ENCODE results near the gene ZNF3.

Gene ZNF3

DNA sequence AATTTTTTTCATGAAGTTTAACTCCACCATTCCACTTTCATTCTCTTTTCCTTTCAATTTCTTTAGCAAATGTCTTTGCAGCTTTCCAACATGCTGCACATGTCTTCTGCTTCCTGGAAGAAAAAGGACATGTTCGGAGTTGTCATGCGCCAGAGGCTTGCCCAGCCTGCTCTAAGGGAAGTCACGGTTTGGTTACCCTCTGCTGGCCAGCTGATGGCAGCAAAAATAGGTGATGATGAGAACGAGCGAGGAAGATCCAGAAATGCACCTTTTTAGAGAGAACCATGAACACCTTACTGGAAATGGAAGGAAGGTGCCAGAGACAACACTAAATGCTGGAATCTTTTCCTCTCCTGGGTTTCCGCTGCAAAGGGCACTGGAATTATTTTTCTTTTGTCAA is 36.8 kb downstream of the ZNF3 start:
- DNase-seq: no peak

DNA sequence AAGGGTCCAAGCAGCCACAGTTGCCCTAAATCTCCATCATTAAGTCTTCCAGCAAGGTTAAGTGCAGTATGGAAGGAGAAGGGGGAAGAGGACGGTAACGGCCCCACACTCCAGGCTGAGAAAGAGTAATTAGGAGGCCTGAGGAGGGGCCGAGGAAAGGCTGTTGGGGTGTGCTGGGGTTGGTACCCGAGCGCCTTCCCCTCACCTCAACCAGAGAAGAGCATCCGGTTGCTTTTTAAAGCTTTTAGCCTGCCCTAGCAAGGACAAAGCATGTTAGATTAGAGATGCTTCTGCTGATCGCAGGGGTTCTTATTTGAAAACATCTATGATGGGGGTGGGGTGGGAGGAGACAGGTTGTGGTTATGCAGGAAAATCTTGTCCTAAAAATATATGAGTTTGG is 40.9 kb downstream of the ZNF3 start:
- DNase-seq: no peak

DNA sequence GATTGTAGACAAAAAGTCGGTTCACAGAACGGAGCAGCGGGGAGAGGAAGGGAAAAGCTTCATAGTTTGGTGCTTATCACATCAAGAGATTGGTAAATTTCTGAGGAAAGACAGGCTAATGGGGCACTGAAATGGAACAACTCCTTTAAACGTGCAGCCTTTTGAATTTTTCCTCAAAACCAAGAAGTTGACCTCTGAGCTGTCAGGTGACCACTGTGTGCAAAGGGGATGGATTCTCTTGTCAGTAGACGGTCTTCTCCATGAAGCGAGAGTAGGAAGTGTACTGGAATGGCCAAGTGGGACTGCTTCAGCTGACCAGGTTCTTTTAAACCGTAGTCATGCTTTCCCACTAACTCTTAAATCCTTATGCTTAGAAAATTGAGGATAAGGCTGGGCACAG is 43.2 kb downstream of the ZNF3 start:
- no peak for DNase-seq

DNA sequence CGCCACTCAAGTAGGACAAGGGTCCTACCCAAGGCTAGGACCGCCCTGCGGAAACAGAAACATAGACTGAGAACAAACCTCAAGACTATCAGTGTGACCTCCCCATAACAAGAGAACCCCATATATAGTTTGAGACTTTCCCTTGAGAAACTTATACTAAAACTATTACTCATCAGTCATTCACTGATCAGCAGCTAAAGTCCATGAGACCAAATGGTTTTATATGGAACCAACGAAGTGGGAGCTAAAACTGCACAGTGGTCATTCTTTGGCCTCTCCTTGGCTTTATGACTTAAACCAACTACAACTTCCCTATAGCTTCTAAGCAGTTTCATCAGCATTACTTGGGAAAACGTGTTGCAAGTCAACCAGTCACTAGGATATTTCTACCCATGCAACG is 45.6 kb downstream of the ZNF3 start:
- DNase-seq: no peak

DNA sequence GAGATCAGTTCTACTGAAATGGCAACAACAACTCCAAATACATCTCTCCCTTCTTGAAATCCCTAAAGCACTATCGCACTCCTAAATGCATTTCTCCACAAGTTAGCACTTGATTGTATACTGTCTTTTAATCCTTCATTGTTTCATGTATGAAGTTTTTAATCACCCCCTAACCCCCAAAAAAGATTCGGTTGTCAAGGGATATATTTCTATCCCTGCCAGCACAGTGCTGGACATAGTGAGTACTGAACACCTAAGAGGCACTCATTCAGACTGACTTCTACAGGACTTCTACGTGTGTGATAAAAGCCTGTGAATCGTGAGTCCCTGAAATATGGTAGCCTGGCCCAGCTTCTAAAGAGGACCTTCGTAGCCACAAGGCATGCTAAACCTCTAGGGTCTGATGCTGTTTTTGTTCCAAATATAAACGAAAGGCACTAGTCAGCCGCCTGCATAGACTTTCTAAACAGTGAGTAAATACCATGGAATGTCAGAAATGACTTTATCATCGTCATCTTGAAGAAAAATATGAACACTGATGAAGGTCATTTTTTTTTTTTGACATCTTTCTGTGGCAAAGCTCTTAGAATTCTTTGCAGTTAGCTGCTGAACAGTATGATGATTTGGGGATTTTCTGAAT is 46.5 kb downstream of the ZNF3 start:
- no peak for DNase-seq

DNA sequence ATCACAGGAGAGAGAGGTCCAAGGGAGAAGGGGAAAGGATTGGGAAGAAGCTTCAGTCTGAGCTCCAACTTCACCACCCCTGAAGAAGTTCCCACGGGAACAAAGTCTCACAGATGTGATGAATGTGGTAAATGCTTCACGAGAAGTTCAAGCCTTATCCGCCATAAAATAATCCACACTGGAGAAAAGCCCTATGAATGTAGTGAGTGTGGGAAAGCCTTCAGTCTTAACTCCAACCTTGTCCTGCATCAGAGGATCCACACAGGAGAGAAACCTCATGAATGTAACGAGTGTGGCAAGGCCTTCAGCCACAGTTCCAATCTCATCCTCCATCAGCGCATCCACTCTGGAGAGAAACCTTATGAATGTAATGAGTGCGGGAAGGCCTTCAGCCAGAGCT is 48.0 kb downstream of the ZNF3 start:
- DNase-seq: no peak

DNA sequence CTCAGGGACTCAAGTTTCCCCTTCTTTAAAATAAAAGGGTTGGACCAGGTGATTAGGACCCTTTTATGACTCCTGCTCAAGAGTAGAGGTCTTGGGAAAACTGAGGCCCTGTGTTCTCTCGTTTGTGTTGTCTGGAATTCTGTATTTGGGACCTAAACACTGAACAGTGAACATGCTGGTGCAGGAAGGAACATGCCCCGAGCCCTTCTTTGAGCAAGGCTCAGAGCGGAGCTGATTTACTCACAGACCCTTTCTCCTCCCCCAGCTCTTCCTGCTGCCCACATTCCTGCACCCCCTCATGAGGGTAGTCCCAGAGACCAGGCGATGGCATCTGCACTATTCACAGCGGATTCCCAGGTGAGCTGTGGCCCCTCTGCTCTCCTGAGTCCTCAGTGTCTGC is 51.9 kb downstream of the ZNF3 start:
- DNase-seq: no peak

DNA sequence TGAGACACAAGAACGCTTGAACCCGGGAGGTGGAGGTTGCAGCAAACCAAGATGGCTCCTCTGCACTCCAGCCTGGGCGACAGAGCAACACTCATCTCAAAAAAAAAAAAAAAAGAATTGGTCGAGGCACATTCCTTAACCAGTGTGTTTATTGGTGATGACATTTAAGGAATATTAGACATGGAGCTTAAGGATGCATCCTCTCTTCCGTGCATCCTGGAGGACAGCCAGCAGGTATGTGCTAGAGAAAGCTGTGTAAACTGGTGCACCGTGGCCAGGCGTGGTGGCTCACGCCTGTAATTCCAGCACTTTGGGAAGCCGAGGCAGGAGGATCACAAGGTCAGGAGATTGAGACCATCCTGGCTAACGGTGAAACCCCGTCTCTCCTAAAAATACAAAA is 54.3 kb downstream of the ZNF3 start:
- DNase-seq: no peak

DNA sequence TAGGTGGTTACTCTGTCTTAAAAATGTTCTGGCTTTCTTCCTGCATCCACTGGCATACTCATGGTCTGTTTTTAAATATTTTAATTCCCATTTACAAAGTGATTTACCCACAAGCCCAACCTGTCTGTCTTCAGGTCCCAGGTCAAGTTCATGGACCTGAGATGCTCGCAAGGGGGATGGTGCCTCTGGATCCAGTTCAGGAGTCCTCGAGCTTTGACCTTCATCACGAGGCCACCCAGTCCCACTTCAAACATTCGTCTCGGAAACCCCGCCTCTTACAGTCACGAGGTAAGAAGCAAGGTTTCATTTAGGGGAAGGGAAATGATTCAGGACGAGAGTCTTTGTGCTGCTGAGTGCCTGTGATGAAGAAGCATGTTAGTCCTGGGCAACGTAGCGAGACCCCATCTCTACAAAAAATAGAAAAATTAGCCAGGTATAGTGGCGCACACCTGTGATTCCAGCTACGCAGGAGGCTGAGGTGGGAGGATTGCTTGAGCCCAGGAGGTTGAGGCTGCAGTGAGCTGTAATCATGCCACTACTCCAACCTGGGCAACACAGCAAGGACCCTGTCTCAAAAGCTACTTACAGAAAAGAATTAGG is 57.4 kb downstream of the ZNF3 start:
- no peak for DNase-seq

DNA sequence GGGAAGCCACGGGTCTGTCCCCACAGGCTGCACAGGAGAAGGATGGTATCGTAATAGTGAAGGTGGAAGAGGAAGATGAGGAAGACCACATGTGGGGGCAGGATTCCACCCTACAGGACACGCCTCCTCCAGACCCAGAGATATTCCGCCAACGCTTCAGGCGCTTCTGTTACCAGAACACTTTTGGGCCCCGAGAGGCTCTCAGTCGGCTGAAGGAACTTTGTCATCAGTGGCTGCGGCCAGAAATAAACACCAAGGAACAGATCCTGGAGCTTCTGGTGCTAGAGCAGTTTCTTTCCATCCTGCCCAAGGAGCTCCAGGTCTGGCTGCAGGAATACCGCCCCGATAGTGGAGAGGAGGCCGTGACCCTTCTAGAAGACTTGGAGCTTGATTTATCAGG is 58.0 kb downstream of the ZNF3 start:
- no peak for DNase-seq

DNA sequence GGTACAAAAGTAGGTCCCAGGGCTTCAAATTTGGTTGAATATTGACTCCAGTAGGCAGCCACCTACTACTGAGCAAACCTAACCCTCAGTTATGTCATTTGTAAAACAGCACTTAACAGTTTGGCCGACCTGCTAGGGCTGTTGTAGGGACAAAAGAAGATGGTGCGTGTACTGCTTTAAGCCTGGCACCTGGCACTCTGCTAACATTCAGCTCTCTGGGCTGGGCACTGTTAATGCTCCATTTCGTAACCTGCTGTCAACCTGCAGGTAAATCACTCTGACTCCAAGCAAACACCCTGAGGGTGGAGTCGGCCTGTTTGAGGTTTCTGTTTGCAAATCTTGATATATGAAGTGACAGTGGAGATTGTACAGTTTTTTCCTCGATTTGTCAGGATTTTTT is 58.9 kb downstream of the ZNF3 start:
- no peak for DNase-seq

DNA sequence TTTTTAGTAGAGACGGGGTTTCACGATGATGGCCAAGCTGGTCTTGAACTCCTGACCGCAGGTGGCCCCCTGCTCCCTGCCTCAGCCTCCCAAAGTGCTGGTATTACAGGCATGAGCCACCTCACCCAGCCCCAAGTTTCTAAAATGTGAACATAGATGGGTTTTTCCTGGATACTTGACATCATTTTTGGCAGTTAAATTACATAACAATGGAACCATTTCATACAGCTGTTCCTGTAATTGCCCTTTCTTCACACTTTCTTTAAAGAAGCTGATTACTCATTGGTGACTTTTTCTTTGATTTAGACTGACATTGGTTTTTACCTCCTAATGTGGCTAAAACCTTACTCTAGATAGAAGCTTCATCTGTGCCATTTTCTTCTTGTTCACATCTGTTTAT is 60.2 kb downstream of the ZNF3 start:
- no peak for DNase-seq
